Neural cell (in vitro differentiated cells): ENCODE data around the gene CBLB. TPM values are rescaled to one million over a fixed set of nuclear protein-coding genes. Genes with fewer than 3 reads are reported as not detected.

Experiments used
- H2AFZ ChIP-seq: fragments of 200-600, 300-800 bp; sonication (generic), shearing (Covaris generic); 2 replicates; pipeline ENCODE4 v1.6.0; 2014; ENCODE audit warnings: low read depth, mild to moderate bottlenecking, antibody characterized with exemption, low read length, moderate library complexity
- H3F3A ChIP-seq: fragments of 200-600 bp; shearing (Covaris generic); 2 replicates; pipeline ENCODE4 v1.6.1; 2016; ENCODE audit warnings: mild to moderate bottlenecking, moderate library complexity, mixed read lengths, antibody characterized with exemption, low read length; ENCODE audit not compliant: insufficient read depth, poor library complexity, severe bottlenecking
- H3K27ac ChIP-seq: fragments of 200-600, 300-800 bp; sonication (generic), shearing (Covaris generic); 2 replicates; pipeline ENCODE4 v1.5.1; 2014; ENCODE audit warnings: mild to moderate bottlenecking, low read length, moderate library complexity
- H3K27me3 ChIP-seq: fragments of 300-800, 200-600 bp; sonication (generic), shearing (Covaris generic); 2 replicates; pipeline ENCODE4 v1.6.0; 2014; ENCODE audit warnings: mild to moderate bottlenecking, low read depth, low read length, moderate library complexity; ENCODE audit not compliant: insufficient read depth
- H3K36me3 ChIP-seq: fragments of 300-800, 200-600 bp; sonication (generic), shearing (Covaris generic); 2 replicates; pipeline ENCODE4 v1.5.1; 2014; ENCODE audit warnings: mild to moderate bottlenecking, antibody characterized with exemption, low read length, moderate library complexity; ENCODE audit not compliant: insufficient read depth
- H3K4me2 ChIP-seq: fragments of 300-800, 200-600 bp; sonication (generic), shearing (Covaris generic); 2 replicates; pipeline ENCODE4 v1.6.0; 2014; ENCODE audit warnings: mild to moderate bottlenecking, low read length
- H3K4me3 ChIP-seq: fragments of 300-800, 200-600 bp; sonication (generic), shearing (Covaris generic); 2 replicates; pipeline ENCODE4 v1.5.1; 2014; ENCODE audit warnings: mild to moderate bottlenecking, low read length, moderate library complexity
- H3K79me2 ChIP-seq: fragments of 200-600 bp; shearing (Covaris generic); replicated peaks from 2 replicates; pipeline ENCODE4 v1.6.0; 2014; ENCODE audit warnings: mild to moderate bottlenecking, low read length, moderate library complexity; ENCODE audit not compliant: insufficient read depth
- H3K9ac ChIP-seq: fragments of 300-800, 200-600 bp; sonication (generic), shearing (Covaris generic); 2 replicates; pipeline ENCODE4 v1.6.1; 2016; ENCODE audit warnings: mild to moderate bottlenecking, low read length, mixed read lengths
- H3K9me2 ChIP-seq: fragments of 200-600 bp; shearing (Covaris generic); 2 replicates; pipeline ENCODE4 v1.6.1; 2016; ENCODE audit warnings: mild to moderate bottlenecking, low read length, mixed read lengths; ENCODE audit not compliant: insufficient read depth
- H3K9me3 ChIP-seq: fragments of 200-600, 300-800 bp; sonication (generic), shearing (Covaris generic); 2 replicates; pipeline ENCODE4 v1.6.1; 2016; ENCODE audit warnings: mild to moderate bottlenecking, mixed run types, low read length, moderate library complexity, mixed read lengths
- H4K20me1 ChIP-seq: fragments of 200-600 bp; shearing (Covaris generic); 2 replicates; pipeline ENCODE4 v1.6.1; 2016; ENCODE audit warnings: mild to moderate bottlenecking, mixed run types; ENCODE audit not compliant: insufficient read depth
- CTCF ChIP-seq: fragments of 450-650 bp; IDR thresholded peaks from 2 replicates; pipeline ENCODE4 v1.5.1; 2014; ENCODE audit warnings: antibody characterized with exemption, mild to moderate bottlenecking, moderate library complexity; ENCODE audit not compliant: poor library complexity, severe bottlenecking
- EP300 ChIP-seq: fragments of 450-650 bp; conservative IDR thresholded peaks from 2 replicates; pipeline ENCODE4 v1.6.1; 2014; ENCODE audit warnings: antibody characterized with exemption, mild to moderate bottlenecking, moderate library complexity; ENCODE audit not compliant: poor library complexity, severe bottlenecking
- EZH2 ChIP-seq: fragments of 200-600, 300-800 bp; shearing (Covaris generic), sonication (generic); IDR thresholded peaks from 2 replicates; pipeline ENCODE4 v1.6.1; 2014; ENCODE audit warnings: antibody characterized with exemption, low read length, borderline replicate concordance, mild to moderate bottlenecking; ENCODE audit not compliant: insufficient read depth, poor library complexity, severe bottlenecking
- MXI1 ChIP-seq: fragments of 450-650 bp; conservative IDR thresholded peaks from 2 replicates; pipeline ENCODE4 v1.6.1; 2014; ENCODE audit warnings: antibody characterized with exemption, mild to moderate bottlenecking; ENCODE audit not compliant: poor library complexity, severe bottlenecking
- POLR2AphosphoS5 ChIP-seq: IDR thresholded peaks from 2 replicates; pipeline ENCODE4 v1.6.1; 2012
- RAD21 ChIP-seq: fragments of 450-650 bp; conservative IDR thresholded peaks from 2 replicates; pipeline ENCODE4 v1.6.1; 2014; ENCODE audit warnings: antibody characterized with exemption, mild to moderate bottlenecking, moderate library complexity
- REST ChIP-seq: IDR thresholded peaks from 2 replicates; pipeline ENCODE4 v1.6.1; 2012; ENCODE audit warnings: borderline replicate concordance
- SMC3 ChIP-seq: fragments of 450-650 bp; conservative IDR thresholded peaks from 2 replicates; pipeline ENCODE4 v1.6.1; 2014; ENCODE audit warnings: antibody characterized with exemption, mild to moderate bottlenecking, moderate library complexity; ENCODE audit not compliant: poor library complexity
- TAF1 ChIP-seq: IDR thresholded peaks from 2 replicates; pipeline ENCODE4 v1.6.1; 2012; ENCODE audit warnings: low read depth
- polyA plus RNA-seq: library from polyadenylated mRNA; depleted of rRNA; stranded (reverse); fragments of >200 nt; gene quantifications from 2 replicates; pipeline ENCODE4 v1.2.3, GENCODE V29; 2014

Gene CBLB
- polyA plus RNA-seq, 1 donor from 2014 or later, result 36.4 TPM

DNA sequence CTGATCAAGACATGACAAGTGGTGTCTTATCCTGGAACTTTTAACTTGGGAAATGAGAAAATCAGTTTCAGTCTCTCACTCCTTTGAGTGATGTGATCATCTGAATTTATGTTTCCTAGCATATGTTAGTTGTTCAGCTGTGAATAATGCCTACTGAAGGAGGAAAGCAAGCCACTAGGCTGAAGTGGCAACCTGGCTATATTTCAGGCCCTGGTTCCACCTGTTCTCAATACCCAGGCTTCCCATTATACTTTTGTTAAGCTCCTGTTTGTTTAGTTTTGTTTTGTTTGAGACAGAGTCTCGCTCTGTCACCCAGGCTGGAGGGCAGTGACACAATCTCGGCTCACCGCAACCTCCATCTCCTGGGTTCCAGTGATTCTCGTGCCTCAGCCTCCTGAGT lies 258.3 kb downstream of the CBLB start:
- Histone ChIP-seq H3K4me3 (no peak overlapping the region), H3K9ac (no peak overlapping the region), H3K9me2 (no peaks in the 10 kb centered on the region), H3K36me3 (no peaks in the 10 kb centered on the region), H3K79me2 (no peaks in the 10 kb centered on the region), H2AFZ (no peak overlapping the region), H3K27ac (no peak overlapping the region), H3F3A (no peaks in the 10 kb centered on the region), H4K20me1 (no peaks in the 10 kb centered on the region), H3K4me2 (no peak overlapping the region), H3K9me3 (no peaks in the 10 kb centered on the region), H3K27me3 (no peaks in the 10 kb centered on the region)
- TF ChIP-seq TAF1, result no peak
- no peak for TF ChIP-seq REST
- no peak for TF ChIP-seq EP300
- no peak for TF ChIP-seq MXI1
- TF ChIP-seq SMC3, result no peak
- no peak for TF ChIP-seq POLR2AphosphoS5
- TF ChIP-seq RAD21, result no peak
- TF ChIP-seq CTCF, result no peak
- TF ChIP-seq EZH2, result no peak

GRCh38 chr3:105608623-105609022 lies 260.2 kb downstream of the CBLB start:
- no peaks in the 10 kb centered on the region for H3K9me3 ChIP-seq
- no peaks in the 10 kb centered on the region for H3K9me2 ChIP-seq
- H3F3A ChIP-seq, result no peaks in the 10 kb centered on the region
- no peak overlapping the region for H3K27ac ChIP-seq
- no peaks in the 10 kb centered on the region for H4K20me1 ChIP-seq
- no peak overlapping the region for H2AFZ ChIP-seq
- H3K4me3 ChIP-seq, result no peak overlapping the region
- H3K36me3 ChIP-seq, result no peaks in the 10 kb centered on the region
- H3K27me3 ChIP-seq, result no peaks in the 10 kb centered on the region
- H3K4me2 ChIP-seq, result no peak overlapping the region
- H3K9ac ChIP-seq, result no peak overlapping the region
- TF ChIP-seq TAF1, result no peak
- no peak for TF ChIP-seq RAD21
- no peak for TF ChIP-seq EP300
- no peak for TF ChIP-seq EZH2
- TF ChIP-seq SMC3, result no peak
- TF ChIP-seq REST, result no peak
- no peak for TF ChIP-seq POLR2AphosphoS5
- TF ChIP-seq CTCF, result no peak
- TF ChIP-seq MXI1, result no peak
- H3K79me2 ChIP-seq, result no peaks in the 10 kb centered on the region
